ENCODE results near the gene MAP1S.

Gene MAP1S

GRCh38 chr19:17718947-17719711, at the start of gene MAP1S:
Gene MAP1S, plus strand, starts transcription at chr19:17719480. Its CDS starts 23 bp downstream, at chr19:17719503.
- Mint-ChIP-seq H3K27ac (peak within 1 kb of the TSS; percentile 45), H3K36me3 (peaks cover 5% of the 10 kb centered on the region), H3K4me1 (peaks cover 33% of the 10 kb centered on the region), H3K4me3 (peak within 1 kb of the TSS; percentile 87), H3K27me3 (no peaks in the 10 kb centered on the region), H3K9me3 (no peaks in the 10 kb centered on the region)
- DNase-seq (ENCODE audit: low spot score in 2 of 2) (peak; percentile 45 to 64), ATAC-seq (ENCODE audit: low read depth) (peak; percentile 93)

GRCh38 chr19:17671906-17672305, 47.4 kb upstream of the MAP1S start:
- Mint-ChIP-seq H3K27me3 (peaks cover 18% of the 10 kb centered on the region), H3K27ac (no peak overlapping the region), H3K36me3 (peaks cover 4% of the 10 kb centered on the region), H3K9me3 (peaks cover 1% of the 10 kb centered on the region), H3K4me1 (no peaks in the 10 kb centered on the region), H3K4me3 (no peak overlapping the region)
- DNase-seq (ENCODE audit: low spot score in 2 of 2) (no peak), ATAC-seq (ENCODE audit: low read depth) (peak; percentile 59)

- H3K27ac Mint-ChIP-seq, result no peak overlapping the region
- peaks cover 7% of the 10 kb centered on the region for H3K4me1 Mint-ChIP-seq
- ATAC-seq (ENCODE audit: low read depth), result no peak
- no peak overlapping the region for H3K4me3 Mint-ChIP-seq
- H3K27me3 Mint-ChIP-seq, result peaks cover 25% of the 10 kb centered on the region
- H3K9me3 Mint-ChIP-seq, result peaks cover 1% of the 10 kb centered on the region
- peaks cover 4% of the 10 kb centered on the region for H3K36me3 Mint-ChIP-seq
- no peak for DNase-seq (ENCODE audit: low spot score in 2 of 2)
Measured at GRCh38 chr19:17673937-17674799, 45.1 kb upstream of the MAP1S start.

- no peak overlapping the region for H3K27ac Mint-ChIP-seq
- peaks cover 1% of the 10 kb centered on the region for H3K9me3 Mint-ChIP-seq
- peaks cover 19% of the 10 kb centered on the region for H3K4me1 Mint-ChIP-seq
- H3K36me3 Mint-ChIP-seq, result peaks cover 3% of the 10 kb centered on the region
- ATAC-seq (ENCODE audit: low read depth) (no peak), DNase-seq (ENCODE audit: low spot score in 2 of 2) (no peak)
- no peak overlapping the region for H3K4me3 Mint-ChIP-seq
- peaks cover 34% of the 10 kb centered on the region for H3K27me3 Mint-ChIP-seq
Measured at GRCh38 chr19:17676295-17676694, 43.0 kb upstream of the MAP1S start.

- ATAC-seq (ENCODE audit: low read depth) (no peak), DNase-seq (ENCODE audit: low spot score in 2 of 2) (no peak)
- Mint-ChIP-seq H3K9me3 (no peaks in the 10 kb centered on the region), H3K36me3 (peaks cover 2% of the 10 kb centered on the region), H3K27me3 (peaks cover 35% of the 10 kb centered on the region), H3K27ac (no peak overlapping the region), H3K4me3 (no peak overlapping the region), H3K4me1 (peaks cover 19% of the 10 kb centered on the region)
Measured at GRCh38 chr19:17677002-17677401, 42.3 kb upstream of the MAP1S start.

GRCh38 chr19:17678836-17679235, 40.4 kb upstream of the MAP1S start:
- ATAC-seq (ENCODE audit: low read depth) (no peak), DNase-seq (ENCODE audit: low spot score in 2 of 2) (no peak)
- Mint-ChIP-seq H3K4me1 (peaks cover 19% of the 10 kb centered on the region), H3K36me3 (peaks cover 1% of the 10 kb centered on the region), H3K27me3 (peaks cover 38% of the 10 kb centered on the region), H3K4me3 (no peak overlapping the region), H3K9me3 (no peaks in the 10 kb centered on the region), H3K27ac (no peak overlapping the region)

GRCh38 chr19:17679526-17680229, 39.6 kb upstream of the MAP1S start:
- Mint-ChIP-seq H3K4me1 (peaks cover 19% of the 10 kb centered on the region), H3K27me3 (peaks cover 41% of the 10 kb centered on the region), H3K36me3 (peaks cover 1% of the 10 kb centered on the region), H3K27ac (no peak overlapping the region), H3K9me3 (no peaks in the 10 kb centered on the region), H3K4me3 (peak overlapping the region; percentile 78)
- DNase-seq (ENCODE audit: low spot score in 2 of 2) (no peak), ATAC-seq (ENCODE audit: low read depth) (no peak)

GRCh38 chr19:17680230-17680722, 39.0 kb upstream of the MAP1S start:
- H3K4me3 Mint-ChIP-seq, result peak overlapping the region; percentile 78
- H3K27ac Mint-ChIP-seq, result no peak overlapping the region
- DNase-seq (ENCODE audit: low spot score in 2 of 2), result peak in 1 of 2 donors; percentile 42

GRCh38 chr19:17681505-17682125, 37.7 kb upstream of the MAP1S start:
- Mint-ChIP-seq H3K4me3 (no peak overlapping the region), H3K27ac (no peak overlapping the region), H3K36me3 (peaks cover 1% of the 10 kb centered on the region), H3K9me3 (no peaks in the 10 kb centered on the region), H3K4me1 (peaks cover 24% of the 10 kb centered on the region), H3K27me3 (peaks cover 45% of the 10 kb centered on the region)
- ATAC-seq (ENCODE audit: low read depth), result no peak
- no peak for DNase-seq (ENCODE audit: low spot score in 2 of 2)

More at GRCh38 chr19:17680230-17680722, 39.0 kb upstream of the MAP1S start:
- peaks cover 42% of the 10 kb centered on the region for H3K27me3 Mint-ChIP-seq
- ATAC-seq (ENCODE audit: low read depth), result peak; percentile 92
- H3K36me3 Mint-ChIP-seq, result peaks cover 1% of the 10 kb centered on the region
- H3K4me1 Mint-ChIP-seq, result peaks cover 19% of the 10 kb centered on the region
- H3K9me3 Mint-ChIP-seq, result no peaks in the 10 kb centered on the region

GRCh38 chr19:17682273-17682672, 37.0 kb upstream of the MAP1S start:
- H3K36me3 Mint-ChIP-seq, result peaks cover 1% of the 10 kb centered on the region
- no peak overlapping the region for H3K4me3 Mint-ChIP-seq
- H3K9me3 Mint-ChIP-seq, result no peaks in the 10 kb centered on the region
- H3K4me1 Mint-ChIP-seq, result peaks cover 22% of the 10 kb centered on the region
- no peak overlapping the region for H3K27ac Mint-ChIP-seq
- H3K27me3 Mint-ChIP-seq, result peaks cover 43% of the 10 kb centered on the region
- ATAC-seq (ENCODE audit: low read depth), result no peak
- DNase-seq (ENCODE audit: low spot score in 2 of 2), result no peak

GRCh38 chr19:17683078-17683477, 36.2 kb upstream of the MAP1S start:
- no peaks in the 10 kb centered on the region for H3K9me3 Mint-ChIP-seq
- peaks cover 23% of the 10 kb centered on the region for H3K4me1 Mint-ChIP-seq
- ATAC-seq (ENCODE audit: low read depth), result no peak
- H3K27me3 Mint-ChIP-seq, result peaks cover 45% of the 10 kb centered on the region
- no peak overlapping the region for H3K4me3 Mint-ChIP-seq
- peaks cover 1% of the 10 kb centered on the region for H3K36me3 Mint-ChIP-seq
- DNase-seq (ENCODE audit: low spot score in 2 of 2), result no peak
- H3K27ac Mint-ChIP-seq, result no peak overlapping the region

- no peak overlapping the region for H3K4me3 Mint-ChIP-seq
- H3K27me3 Mint-ChIP-seq, result peaks cover 44% of the 10 kb centered on the region
- H3K4me1 Mint-ChIP-seq, result peaks cover 23% of the 10 kb centered on the region
- no peak for ATAC-seq (ENCODE audit: low read depth)
- peaks cover 3% of the 10 kb centered on the region for H3K36me3 Mint-ChIP-seq
- H3K9me3 Mint-ChIP-seq, result peaks cover 1% of the 10 kb centered on the region
- no peak for DNase-seq (ENCODE audit: low spot score in 2 of 2)
- H3K27ac Mint-ChIP-seq, result no peak overlapping the region
Measured at GRCh38 chr19:17684256-17684655, 35.0 kb upstream of the MAP1S start.

- DNase-seq (ENCODE audit: low spot score in 2 of 2), result no peak
- Mint-ChIP-seq H3K27me3 (peaks cover 36% of the 10 kb centered on the region), H3K36me3 (peaks cover 2% of the 10 kb centered on the region), H3K4me3 (no peak overlapping the region), H3K4me1 (peaks cover 13% of the 10 kb centered on the region), H3K27ac (no peak overlapping the region), H3K9me3 (peaks cover 1% of the 10 kb centered on the region)
- no peak for ATAC-seq (ENCODE audit: low read depth)
Measured at GRCh38 chr19:17685451-17686022, 33.7 kb upstream of the MAP1S start.

All from memory B cell (primary cell).